GM12878 (cell line): Measurements from ENCODE around the gene DPP6. TPM values are rescaled to one million over a fixed set of nuclear protein-coding genes. Genes with fewer than 3 reads are reported as not detected.

Experiments used
- ATAC-seq: fragments of 200-7000 bp; cut with Tn5 transposase; 3 replicates; pipeline ENCODE4 v1.9.1; 2020; ENCODE audit warnings: mild to moderate bottlenecking, moderate library complexity
- BruUV-seq: library from RNA; stranded (reverse); fragments of 400-500 nt; replicated peaks from 2 replicates; lab custom pipeline; 2021; lab: Mats Ljungman, UMichigan
- CTCF ChIA-PET: fragments of 300-600 bp; sonication (Branson Sonifier 250); formaldehyde crosslinking; extraction: SDS; loops from one replicate; lab custom pipeline; 2021; ENCODE audit warnings: inconsistent platforms; lab: Yijun Ruan, JAX
- POLR2A ChIA-PET: fragments of 350-600 bp; formaldehyde crosslinking; extraction: SDS; loops from one replicate; lab custom pipeline; 2021; ENCODE audit warnings: inconsistent platforms; lab: Charles Lee
- RAD21 ChIA-PET: fragments of 300-600 bp; sonication (Branson Sonifier 250); formaldehyde crosslinking; loops from one replicate; lab custom pipeline; 2023; ENCODE audit warnings: antibody characterized with exemption; ENCODE audit not compliant: unreplicated experiment; lab: Charles Lee
- SMC1A ChIA-PET: fragments of 300-600 bp; sonication (Branson Sonifier 250); formaldehyde crosslinking; loops from one replicate; lab custom pipeline; 2023; ENCODE audit not compliant: unreplicated experiment, uncharacterized antibody; lab: Charles Lee
- DNase-seq: peaks from one replicate; pipeline ENCODE4 v3.0.0-alpha.2; 2011; ENCODE audit warnings: low read depth, low spot score
- FAIRE-seq: peaks from 3 replicates; lab custom pipeline; 2011; peaks lifted over from hg19 to GRCh38; lab: Jason Lieb, UNC
- H2AFZ ChIP-seq: 2 replicates; pipeline ENCODE4 v1.6.0; 2011; ENCODE audit warnings: low read depth, low read length, control low read depth; ENCODE audit not compliant: control insufficient read depth
- H3K27ac ChIP-seq: 2 replicates; pipeline ENCODE4 v1.5.1; 2011; ENCODE audit warnings: control low read depth; ENCODE audit not compliant: control insufficient read depth, insufficient read depth
- H3K27me3 ChIP-seq, 2 experiments: replicated peaks in 1 of 2; 2 replicates each; pipeline versions ENCODE4 v1.6.0 to v1.6.1; 2011; ENCODE audit warnings: low read length in 1 of 2; ENCODE audit not compliant: control insufficient read depth in 2 of 2, insufficient read depth in 2 of 2
- H3K36me3 ChIP-seq, 2 experiments: 2 replicates each; pipeline ENCODE4 v1.5.1; 2011; ENCODE audit warnings: low read length in 1 of 2; ENCODE audit not compliant: control insufficient read depth in 2 of 2, insufficient read depth in 2 of 2
- H3K4me1 ChIP-seq: 2 replicates; pipeline ENCODE4 v1.6.1; 2011; ENCODE audit warnings: mild to moderate bottlenecking, low read length, moderate library complexity, mixed read lengths; ENCODE audit not compliant: control insufficient read depth, insufficient read depth
- H3K4me2 ChIP-seq: 2 replicates; pipeline ENCODE4 v1.6.0; 2011; ENCODE audit warnings: control low read depth; ENCODE audit not compliant: control insufficient read depth, insufficient read depth
- H3K4me3 ChIP-seq: fragments of 200-600 bp; sonication (generic); 2 replicates; pipeline ENCODE4 v1.5.1; 2016
- H3K79me2 ChIP-seq: 2 replicates; pipeline ENCODE4 v1.6.0; 2011; ENCODE audit warnings: low read length; ENCODE audit not compliant: control insufficient read depth, insufficient read depth
- H3K9ac ChIP-seq: 2 replicates; pipeline ENCODE4 v1.8.0; 2011; ENCODE audit warnings: low read length, control low read depth, mixed read lengths; ENCODE audit not compliant: control insufficient read depth, insufficient read depth
- H3K9me3 ChIP-seq: replicated peaks from 3 replicates; pipeline ENCODE4 v1.5.1; 2011; ENCODE audit warnings: mild to moderate bottlenecking, low read length; ENCODE audit not compliant: control insufficient read depth, insufficient read depth
- H4K20me1 ChIP-seq: 2 replicates; pipeline ENCODE4 v1.6.0; 2011; ENCODE audit not compliant: control insufficient read depth, insufficient read depth
- BHLHE40 ChIP-seq, 2 experiments: fragments of 450-650 bp in 1 of 2; IDR thresholded peaks; 2 replicates each; pipeline ENCODE4 v1.6.1; 2011 to 2017; ENCODE audit warnings: low read depth in 2 of 2, borderline replicate concordance in 1 of 2, improper control_type of control experiment in 1 of 2, low read length in 1 of 2, mild to moderate bottlenecking in 1 of 2
- CHD4 ChIP-seq: fragments of 200-600 bp; sonication (generic); IDR thresholded peaks from 2 replicates; pipeline ENCODE4 v1.6.1; 2016; ENCODE audit warnings: mild to moderate bottlenecking
- CREM ChIP-seq: IDR thresholded peaks from 2 replicates; pipeline ENCODE4 v1.6.1; 2014; ENCODE audit warnings: antibody characterized with exemption, low read depth
- KLF5 ChIP-seq: fragments of 450-650 bp; IDR thresholded peaks from 2 replicates; pipeline ENCODE4 v1.6.1; 2014; ENCODE audit warnings: mild to moderate bottlenecking; ENCODE audit not compliant: partially characterized antibody
- NFXL1 ChIP-seq: fragments of 450-650 bp; IDR thresholded peaks from 2 replicates; pipeline ENCODE4 v1.6.1; 2017; ENCODE audit warnings: antibody characterized with exemption, mild to moderate bottlenecking, borderline replicate concordance
- NFYB ChIP-seq: IDR thresholded peaks from 2 replicates; pipeline ENCODE4 v1.6.1; 2011; ENCODE audit warnings: low read depth, mild to moderate bottlenecking, low read length, improper control_type of control experiment, moderate library complexity; ENCODE audit not compliant: insufficient read depth
- SIX5 ChIP-seq: IDR thresholded peaks from 2 replicates; pipeline ENCODE4 v1.6.1; 2011; ENCODE audit warnings: mild to moderate bottlenecking, low read depth, low read length, moderate library complexity; ENCODE audit not compliant: severe bottlenecking
- SMAD1 ChIP-seq: fragments of 450-650 bp; IDR thresholded peaks from 2 replicates; pipeline ENCODE4 v1.6.1; 2018; ENCODE audit warnings: mild to moderate bottlenecking, low read depth; ENCODE audit not compliant: partially characterized antibody
- STAT3 ChIP-seq: IDR thresholded peaks from 2 replicates; pipeline ENCODE4 v1.6.1; 2011; ENCODE audit warnings: low read depth, low read length, improper control_type of control experiment
- YY1 ChIP-seq: IDR thresholded peaks from 2 replicates; pipeline ENCODE4 v1.6.1; 2011; ENCODE audit warnings: low read depth, mild to moderate bottlenecking, low read length
- ZNF384 ChIP-seq: IDR thresholded peaks from 2 replicates; pipeline ENCODE4 v1.6.1; 2012; ENCODE audit warnings: low read depth, mild to moderate bottlenecking, low read length, improper control_type of control experiment, borderline replicate concordance
- WGBS: methylation state at CpG from one replicate; pipeline ENCODE4 v1.1.6; 2016; ENCODE audit warnings: low lambda C conversion rate; ENCODE audit not compliant: insufficient replicate concordance, insufficient coverage; ENCODE audit errors: missing lambda C conversion rate; 5-methylcytosine and 5-hydroxymethylcytosine counted together
- in situ Hi-C: fragments of 300-500 bp; cut with MboI; formaldehyde crosslinking; loops from 9 replicates; pipeline ENCODE4 v1.14.3; 2018; ENCODE audit warnings: mixed read lengths
- intact Hi-C: fragments of 100-400 bp; cut with micrococcal nuclease; formaldehyde crosslinking; loops from one replicate; pipeline ENCODE4 v1.14.2; 2022; ENCODE audit not compliant: unreplicated experiment
- polyA plus RNA-seq, 11 experiments: library from polyadenylated mRNA; depleted of rRNA in 4 of 11; unstranded in 6 of 11; stranded (reverse) in 5 of 11; fragments of >200 nt; fragmentation: Nextera tagmentation in 4 of 11; fragmentation: Illumina TruSeq in 1 of 11; extraction: Ambion mirVana in 4 of 11; extraction: Trizol in 1 of 11; gene quantifications; 1 replicate in 1 of 11; 2 replicates in 10 of 11; pipeline versions ENCODE4 v1.2.1 to v1.2.3, GENCODE V29; 2011 to 2016; ENCODE audit warnings: inconsistent platforms in 2 of 11, missing spikeins in 2 of 11, low read depth in 1 of 11
- total RNA-seq, 4 experiments: library from RNA; depleted of rRNA in 3 of 4; stranded (reverse); fragments of >200 nt in 3 of 4; fragmentation: Illumina TruSeq in 1 of 4; extraction: Trizol in 1 of 4; gene quantifications; 2 replicates each; pipeline versions ENCODE4 v1.2.1 to v1.2.3, GENCODE V29; 2013 to 2021
- TF ChIP-seq, protein P1 (sequence below): fragments of 450-650 bp; IDR thresholded peaks from 2 replicates; pipeline ENCODE4 v1.6.1; 2014; ENCODE audit warnings: mild to moderate bottlenecking
- TF ChIP-seq, protein P2 (sequence below): fragments of 450-650 bp; IDR thresholded peaks from 2 replicates; pipeline ENCODE4 v1.6.1; 2018; ENCODE audit warnings: borderline replicate concordance, mild to moderate bottlenecking; ENCODE audit not compliant: partially characterized antibody
- TF ChIP-seq, protein P3 (sequence below): fragments of 450-650 bp; IDR thresholded peaks from 2 replicates; pipeline ENCODE4 v1.6.1; 2017; ENCODE audit warnings: mild to moderate bottlenecking, low read depth, inconsistent platforms; ENCODE audit not compliant: poor library complexity, severe bottlenecking
- TF ChIP-seq, protein P4 (sequence below): IDR thresholded peaks from 2 replicates; pipeline ENCODE4 v1.6.1; 2012; ENCODE audit warnings: low read depth, low read length, improper control_type of control experiment

Gene DPP6
- total and polyA plus RNA-seq, 10 of the 15 experiments (the other 5 are each of a cell fraction or from before 2014, with no cell fraction given) = not detected

DNA sequence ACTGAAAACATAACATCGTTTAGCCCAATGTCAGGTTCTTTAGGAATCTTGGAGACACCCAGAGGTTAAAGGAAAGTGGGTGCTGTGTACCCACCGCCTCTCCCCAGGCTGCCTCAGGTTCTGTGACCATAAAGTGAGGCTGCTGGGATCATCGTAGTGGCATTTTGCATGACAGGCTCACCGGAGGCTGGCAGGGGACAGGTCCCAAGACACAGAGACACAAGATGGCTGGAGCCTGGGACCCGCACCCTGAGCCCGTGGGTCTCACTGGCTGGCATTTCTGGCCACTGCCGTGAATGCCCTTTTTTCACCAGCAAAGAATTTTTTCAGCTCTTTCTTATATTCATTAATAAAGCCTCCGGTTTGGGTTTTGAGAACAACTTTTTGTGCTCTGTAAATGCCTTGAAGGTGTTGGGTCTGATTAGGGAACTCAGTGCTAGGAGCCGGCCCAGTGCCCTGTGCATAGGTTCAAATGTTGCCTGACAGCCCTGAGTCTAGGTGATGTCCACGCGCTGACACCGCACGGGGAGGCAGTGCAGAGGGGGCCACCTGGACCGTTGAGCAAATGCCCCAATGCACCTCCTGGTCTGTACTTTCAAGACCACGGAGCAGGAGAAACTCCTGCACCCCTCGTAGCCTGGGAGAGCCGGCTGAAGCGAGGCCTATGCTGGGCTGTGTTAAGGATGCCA is 820.8 kb downstream of the DPP6 start (continued):
- no peak for TF ChIP-seq SIX5
- no peak for TF ChIP-seq STAT3

DNA sequence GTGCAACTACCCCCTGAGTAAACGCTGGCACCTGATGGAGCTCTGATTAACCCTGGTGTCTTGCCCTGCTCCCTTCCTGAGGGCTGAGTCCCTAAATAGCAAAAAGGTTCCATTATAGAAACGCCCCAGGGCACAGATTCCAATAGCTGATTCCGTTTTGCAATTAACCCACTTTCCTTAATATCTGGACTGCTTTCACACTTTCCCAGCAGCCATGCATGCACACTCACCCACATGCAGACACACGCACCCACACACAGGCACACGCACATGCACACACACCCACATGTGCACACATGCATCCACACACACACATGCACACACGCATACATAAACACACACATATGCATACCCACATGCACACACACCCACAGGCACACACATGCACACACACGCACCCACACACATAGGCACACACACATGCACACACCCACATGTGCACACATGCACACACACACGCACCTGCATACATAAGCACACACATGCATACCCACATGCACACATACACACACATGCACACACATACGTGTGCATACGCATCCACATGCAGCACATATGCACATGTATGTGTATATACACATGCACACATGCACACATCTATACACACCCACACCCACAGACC is 821.4 kb downstream of the DPP6 start:
- Histone ChIP-seq H3K9me3 (no peaks in the 10 kb centered on the region; the same call in 2 of the 3 replicates), H3K36me3 (no peaks in the 10 kb centered on the region), H3K27ac (no peak overlapping the region), H3K27me3 (no peaks in the 10 kb centered on the region; a peak in 1 of 4 replicates), H4K20me1 (no peaks in the 10 kb centered on the region), H3K4me1 (no peaks in the 10 kb centered on the region), H3K4me3 (no peak overlapping the region), H3K9ac (no peak overlapping the region), H3K4me2 (no peak overlapping the region), H3K79me2 (no peaks in the 10 kb centered on the region), H2AFZ (no peak overlapping the region)
- ChIA-PET POLR2A (no interaction called here), RAD21 (no interaction called here), SMC1A (no interaction called here), CTCF (interaction anchor here (1.2 kb wide), 1 partner anchor 41 kb away, joined by 4 read pairs; no protein-coding TSS in a partner anchor)
- 47% methylated on average over 10 of the region's 10 CpGs for WGBS
- BruUV-seq = no TSS peak
- TF ChIP-seq NFXL1 = no peak
- no peak for TF ChIP-seq YY1
- TF ChIP-seq CHD4 = no peak
- TF ChIP-seq, protein P1, sequence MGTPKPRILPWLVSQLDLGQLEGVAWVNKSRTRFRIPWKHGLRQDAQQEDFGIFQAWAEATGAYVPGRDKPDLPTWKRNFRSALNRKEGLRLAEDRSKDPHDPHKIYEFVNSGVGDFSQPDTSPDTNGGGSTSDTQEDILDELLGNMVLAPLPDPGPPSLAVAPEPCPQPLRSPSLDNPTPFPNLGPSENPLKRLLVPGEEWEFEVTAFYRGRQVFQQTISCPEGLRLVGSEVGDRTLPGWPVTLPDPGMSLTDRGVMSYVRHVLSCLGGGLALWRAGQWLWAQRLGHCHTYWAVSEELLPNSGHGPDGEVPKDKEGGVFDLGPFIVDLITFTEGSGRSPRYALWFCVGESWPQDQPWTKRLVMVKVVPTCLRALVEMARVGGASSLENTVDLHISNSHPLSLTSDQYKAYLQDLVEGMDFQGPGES = no peak
- TF ChIP-seq, protein P2, sequence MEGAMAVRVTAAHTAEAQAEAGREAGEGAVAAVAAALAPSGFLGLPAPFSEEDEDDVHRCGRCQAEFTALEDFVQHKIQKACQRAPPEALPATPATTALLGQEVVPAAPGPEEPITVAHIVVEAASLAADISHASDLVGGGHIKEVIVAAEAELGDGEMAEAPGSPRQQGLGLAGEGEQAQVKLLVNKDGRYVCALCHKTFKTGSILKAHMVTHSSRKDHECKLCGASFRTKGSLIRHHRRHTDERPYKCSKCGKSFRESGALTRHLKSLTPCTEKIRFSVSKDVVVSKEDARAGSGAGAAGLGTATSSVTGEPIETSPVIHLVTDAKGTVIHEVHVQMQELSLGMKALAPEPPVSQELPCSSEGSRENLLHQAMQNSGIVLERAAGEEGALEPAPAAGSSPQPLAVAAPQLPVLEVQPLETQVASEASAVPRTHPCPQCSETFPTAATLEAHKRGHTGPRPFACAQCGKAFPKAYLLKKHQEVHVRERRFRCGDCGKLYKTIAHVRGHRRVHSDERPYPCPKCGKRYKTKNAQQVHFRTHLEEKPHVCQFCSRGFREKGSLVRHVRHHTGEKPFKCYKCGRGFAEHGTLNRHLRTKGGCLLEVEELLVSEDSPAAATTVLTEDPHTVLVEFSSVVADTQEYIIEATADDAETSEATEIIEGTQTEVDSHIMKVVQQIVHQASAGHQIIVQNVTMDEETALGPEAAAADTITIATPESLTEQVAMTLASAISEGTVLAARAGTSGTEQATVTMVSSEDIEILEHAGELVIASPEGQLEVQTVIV = no peak
- no peak for TF ChIP-seq BHLHE40 (IDR thresholded peaks at IDR 0.05; ENCODE audit: borderline replicate concordance in 1 of 2, low read depth in 2 of 2, low read length in 1 of 2)
- TF ChIP-seq ZNF384 = no peak
- no peak for TF ChIP-seq SMAD1
- no peak for TF ChIP-seq KLF5
- no peak for TF ChIP-seq CREM
- TF ChIP-seq, protein P3, sequence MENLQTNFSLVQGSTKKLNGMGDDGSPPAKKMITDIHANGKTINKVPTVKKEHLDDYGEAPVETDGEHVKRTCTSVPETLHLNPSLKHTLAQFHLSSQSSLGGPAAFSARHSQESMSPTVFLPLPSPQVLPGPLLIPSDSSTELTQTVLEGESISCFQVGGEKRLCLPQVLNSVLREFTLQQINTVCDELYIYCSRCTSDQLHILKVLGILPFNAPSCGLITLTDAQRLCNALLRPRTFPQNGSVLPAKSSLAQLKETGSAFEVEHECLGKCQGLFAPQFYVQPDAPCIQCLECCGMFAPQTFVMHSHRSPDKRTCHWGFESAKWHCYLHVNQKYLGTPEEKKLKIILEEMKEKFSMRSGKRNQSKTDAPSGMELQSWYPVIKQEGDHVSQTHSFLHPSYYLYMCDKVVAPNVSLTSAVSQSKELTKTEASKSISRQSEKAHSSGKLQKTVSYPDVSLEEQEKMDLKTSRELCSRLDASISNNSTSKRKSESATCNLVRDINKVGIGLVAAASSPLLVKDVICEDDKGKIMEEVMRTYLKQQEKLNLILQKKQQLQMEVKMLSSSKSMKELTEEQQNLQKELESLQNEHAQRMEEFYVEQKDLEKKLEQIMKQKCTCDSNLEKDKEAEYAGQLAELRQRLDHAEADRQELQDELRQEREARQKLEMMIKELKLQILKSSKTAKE = no peak
- TF ChIP-seq, protein P4, sequence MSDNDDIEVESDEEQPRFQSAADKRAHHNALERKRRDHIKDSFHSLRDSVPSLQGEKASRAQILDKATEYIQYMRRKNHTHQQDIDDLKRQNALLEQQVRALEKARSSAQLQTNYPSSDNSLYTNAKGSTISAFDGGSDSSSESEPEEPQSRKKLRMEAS = no peak
- TF ChIP-seq NFYB = no peak
- no peak for ATAC-seq
- in situ Hi-C loops (no loop called here), intact Hi-C loops (no loop called here)
- DNase-seq = no peak
- no peak for FAIRE-seq
